ENCODE measurements around the gene HKDC1.

HKDC1 gene

GRCh38 chr10:69211104-69211503 is 9.0 kb upstream of the HKDC1 start:
- FAIRE-seq = no peak

GRCh38 chr10:69211524-69211923 is 8.6 kb upstream of the HKDC1 start:
- TF ChIP-seq, protein P1, sequence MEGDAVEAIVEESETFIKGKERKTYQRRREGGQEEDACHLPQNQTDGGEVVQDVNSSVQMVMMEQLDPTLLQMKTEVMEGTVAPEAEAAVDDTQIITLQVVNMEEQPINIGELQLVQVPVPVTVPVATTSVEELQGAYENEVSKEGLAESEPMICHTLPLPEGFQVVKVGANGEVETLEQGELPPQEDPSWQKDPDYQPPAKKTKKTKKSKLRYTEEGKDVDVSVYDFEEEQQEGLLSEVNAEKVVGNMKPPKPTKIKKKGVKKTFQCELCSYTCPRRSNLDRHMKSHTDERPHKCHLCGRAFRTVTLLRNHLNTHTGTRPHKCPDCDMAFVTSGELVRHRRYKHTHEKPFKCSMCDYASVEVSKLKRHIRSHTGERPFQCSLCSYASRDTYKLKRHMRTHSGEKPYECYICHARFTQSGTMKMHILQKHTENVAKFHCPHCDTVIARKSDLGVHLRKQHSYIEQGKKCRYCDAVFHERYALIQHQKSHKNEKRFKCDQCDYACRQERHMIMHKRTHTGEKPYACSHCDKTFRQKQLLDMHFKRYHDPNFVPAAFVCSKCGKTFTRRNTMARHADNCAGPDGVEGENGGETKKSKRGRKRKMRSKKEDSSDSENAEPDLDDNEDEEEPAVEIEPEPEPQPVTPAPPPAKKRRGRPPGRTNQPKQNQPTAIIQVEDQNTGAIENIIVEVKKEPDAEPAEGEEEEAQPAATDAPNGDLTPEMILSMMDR (IDR thresholded peaks at IDR 0.05; ENCODE audit: insufficient read depth, missing control alignments) = no peak
- DNase-seq (ENCODE audit: insufficient read length, low spot score) (no peak), FAIRE-seq (no peak)

More at GRCh38 chr10:69211104-69211503, 9.0 kb upstream of the HKDC1 start:
- DNase-seq (ENCODE audit: insufficient read length, low spot score) = no peak
- TF ChIP-seq, protein P1 (IDR thresholded peaks at IDR 0.05; ENCODE audit: insufficient read depth, missing control alignments) = no peak

DNA sequence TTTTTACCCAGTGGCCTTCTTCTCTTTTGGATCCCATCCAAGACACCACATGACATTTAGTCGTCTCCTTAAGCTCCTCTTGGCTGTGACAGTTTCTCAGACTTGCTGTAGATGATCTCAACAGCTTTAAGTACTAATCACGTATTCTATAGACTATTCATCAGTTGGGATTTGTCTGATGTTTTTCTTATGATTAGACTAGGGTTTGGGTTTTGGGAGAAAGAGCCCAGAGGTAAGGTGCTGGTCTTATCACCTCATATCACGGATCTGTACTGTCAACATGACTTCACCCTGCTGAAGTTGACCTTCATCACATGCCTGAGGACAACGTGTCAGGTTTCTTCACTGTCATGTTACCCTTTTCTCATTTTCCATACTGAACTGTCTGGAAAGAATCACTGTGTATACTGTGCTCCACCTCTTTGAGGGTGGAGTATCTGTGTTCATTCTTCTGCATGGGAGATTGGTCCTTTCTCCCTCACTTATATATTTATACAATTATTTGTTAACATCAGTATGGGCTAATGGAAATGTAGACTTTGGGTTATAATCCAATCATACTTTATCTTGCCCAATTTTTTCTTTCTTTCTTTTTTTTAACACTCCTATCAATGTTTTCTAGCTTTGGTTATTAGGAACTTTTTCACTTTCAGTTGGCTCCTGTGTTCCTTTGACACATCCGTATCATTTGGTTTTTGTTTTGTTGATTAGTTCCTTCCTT is 6.4 kb upstream of the HKDC1 start:
- FAIRE-seq (no peak), DNase-seq (ENCODE audit: insufficient read length, low spot score) (no peak)
- TF ChIP-seq, protein P1 (IDR thresholded peaks at IDR 0.05; ENCODE audit: insufficient read depth, missing control alignments) = no peak

GRCh38 chr10:69214666-69215131 is 5.4 kb upstream of the HKDC1 start:
- FAIRE-seq (no peak), DNase-seq (ENCODE audit: insufficient read length, low spot score) (no peak)
- TF ChIP-seq, protein P1 (IDR thresholded peaks at IDR 0.05; ENCODE audit: insufficient read depth, missing control alignments) = no peak

DNA sequence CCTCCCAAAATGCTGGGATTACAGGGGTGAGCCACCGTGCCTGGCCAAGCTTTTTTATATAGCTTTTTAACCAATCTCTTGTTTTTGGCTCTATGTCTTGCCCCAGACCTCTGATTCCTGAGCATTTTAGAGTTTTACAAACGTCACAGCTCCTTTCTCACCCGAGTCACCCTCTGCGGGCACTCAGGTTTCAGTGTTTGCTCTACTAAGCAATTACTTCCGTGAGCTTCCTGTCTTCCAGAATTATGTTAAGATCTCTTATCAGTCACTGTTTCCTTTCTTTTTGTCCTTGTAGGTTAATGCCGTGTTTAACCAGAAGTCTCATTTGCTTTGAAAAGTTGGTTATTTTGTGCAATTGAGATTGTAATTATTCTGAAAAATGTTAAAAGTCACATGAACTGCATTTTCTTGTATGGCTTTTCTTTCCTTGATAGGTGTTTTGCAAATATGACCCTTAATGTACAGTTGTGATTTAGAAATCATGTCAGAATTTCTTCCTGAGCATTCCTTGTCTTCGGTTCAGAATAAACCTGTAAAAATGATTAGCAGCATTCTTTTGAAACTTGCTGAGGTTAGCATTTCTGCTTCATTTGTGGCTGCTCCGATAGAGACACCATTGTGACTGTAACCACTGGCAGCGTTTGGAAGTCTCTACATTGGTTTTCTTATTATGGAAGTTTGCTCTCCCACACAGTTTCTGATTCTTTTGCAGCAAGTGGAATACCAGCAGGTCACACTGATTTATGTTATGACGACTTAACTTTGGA is 4.5 kb upstream of the HKDC1 start:
- FAIRE-seq (no peak), DNase-seq (ENCODE audit: insufficient read length, low spot score) (no peak)
- TF ChIP-seq, protein P1 (IDR thresholded peaks at IDR 0.05; ENCODE audit: insufficient read depth, missing control alignments) = no peak

DNA sequence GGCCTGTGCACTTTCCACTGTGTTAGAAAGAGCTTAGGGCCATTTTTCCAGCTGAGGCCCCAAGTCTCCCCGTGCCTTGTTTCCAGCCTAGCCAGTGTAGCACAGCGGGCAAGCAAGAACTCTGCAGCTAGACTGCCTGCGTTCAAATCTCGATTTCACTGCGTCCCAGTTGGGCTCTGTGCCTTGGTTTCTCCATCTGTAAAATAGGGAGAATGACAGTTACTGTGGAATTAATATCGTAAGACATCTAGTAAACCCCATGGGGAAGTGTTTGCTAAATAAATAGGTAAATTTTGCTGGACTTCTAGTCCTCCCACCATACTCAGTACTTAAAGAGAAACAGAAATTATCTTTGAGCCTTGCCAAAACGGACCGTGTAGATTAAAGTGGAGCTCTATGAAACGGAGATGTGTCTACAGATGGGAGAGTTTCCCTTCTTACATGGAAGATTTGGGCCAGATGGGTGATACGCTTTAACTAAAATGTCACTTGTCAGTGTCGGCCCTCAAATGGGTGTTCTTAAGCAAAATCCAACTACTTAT is 3.5 kb upstream of the HKDC1 start:
- DNase-seq (ENCODE audit: insufficient read length, low spot score) (no peak), FAIRE-seq (no peak)
- TF ChIP-seq, protein P1 (IDR thresholded peaks at IDR 0.05; ENCODE audit: insufficient read depth, missing control alignments) = no peak

All from D721Med (cell line).